Activated CD8-positive, alpha-beta T cell treated with anti-CD3 and anti-CD28 coated beads for 36 hours (primary cell): ENCODE data around the gene PQBP1. TPM values are rescaled to one million over a fixed set of nuclear protein-coding genes. Genes with fewer than 3 reads are reported as not detected.
A peak's percentile ranks its signal among the peaks of the same experiment; 100 is the strongest.
"Not testable (repeated sequence)": the region's sequence is repeated elsewhere in the genome, so short reads cannot be mapped to it uniquely, and the experiment has no call there.

Experiments
- ATAC-seq: fragments of 200-7000 bp; cut with Tn5 transposase; one replicate; pipeline ENCODE4 v1.10.0; 2021; ENCODE audit warnings: mild to moderate bottlenecking, moderate library complexity
- CTCF ChIA-PET: fragments of 350-600 bp; sonication (Branson Sonifier 250); formaldehyde crosslinking; loops from one replicate; lab custom pipeline; 2021; ENCODE audit warnings: antibody characterized with exemption; lab: Charles Lee
- POLR2A ChIA-PET: fragments of 350-600 bp; sonication (Branson Sonifier 250); formaldehyde crosslinking; loops from one replicate; lab custom pipeline; 2021; ENCODE audit warnings: antibody characterized with exemption; lab: Charles Lee
- DNase-seq: peaks from one replicate; pipeline ENCODE4 v3.0.0-alpha.2; 2020
- H3K27ac Mint-ChIP-seq: one replicate; pipeline ENCODE4 v1.8.0; 2021; ENCODE audit warnings: mild to moderate bottlenecking, mixed read lengths
- H3K27me3 Mint-ChIP-seq: one replicate; pipeline ENCODE4 v1.8.0; 2021; ENCODE audit warnings: mixed read lengths
- H3K36me3 Mint-ChIP-seq: one replicate; pipeline ENCODE4 v1.8.0; 2021; ENCODE audit warnings: low read depth, mixed read lengths
- H3K4me1 Mint-ChIP-seq: one replicate; pipeline ENCODE4 v1.8.0; 2021; ENCODE audit warnings: low read depth, mixed read lengths
- H3K4me3 Mint-ChIP-seq: one replicate; pipeline ENCODE4 v1.8.0; 2021; ENCODE audit warnings: mild to moderate bottlenecking, moderate library complexity, mixed read lengths
- H3K9me3 Mint-ChIP-seq: one replicate; pipeline ENCODE4 v1.8.0; 2021; ENCODE audit warnings: mixed read lengths
- CTCF ChIP-seq: fragments of 200-600 bp; IDR thresholded peaks from one replicate; pipeline ENCODE4 v1.8.0; 2022; ENCODE audit warnings: antibody characterized with exemption, mild to moderate bottlenecking
- intact Hi-C: fragments of 100-400 bp; cut with micrococcal nuclease; formaldehyde crosslinking; loops from one replicate; pipeline ENCODE4 v1.10.0; 2022
- total RNA-seq, 2 experiments: library from RNA; stranded (reverse); gene quantifications; one replicate each; pipeline ENCODE4 v1.2.3, GENCODE V29; 2021

The PQBP1 gene
- 10 to 100 TPM; 63.9 to 66.5 TPM for total RNA-seq

- TF ChIP-seq CTCF: no peak
- POLR2A ChIA-PET: interaction anchor here (0.7 to 2.1 kb wide), 12 partner anchors 9 to 261 kb away, joined by 3 to 15 read pairs (median 4); partner anchors contain the start of gene SLC35A2
- intact Hi-C loops: no loop called here
- H3K9me3 Mint-ChIP-seq: no peaks in the 10 kb centered on the region
- H3K4me3 Mint-ChIP-seq: peak within 1 kb of the TSS; percentile 84
- peak within 1 kb of the TSS; percentile 96 for H3K27ac Mint-ChIP-seq
- CTCF ChIA-PET: interaction anchor here (0.6 to 1.6 kb wide), 5 partner anchors 40 to 266 kb away, joined by 3 to 6 read pairs (median 4); no protein-coding TSS in a partner anchor
- ATAC-seq (peak; percentile 91), DNase-seq (peak; percentile 91)
- peaks cover 28% of the 10 kb centered on the region for H3K4me1 Mint-ChIP-seq
- no peaks in the 10 kb centered on the region for H3K27me3 Mint-ChIP-seq
- peaks cover 17% of the 10 kb centered on the region for H3K36me3 Mint-ChIP-seq
Measured at GRCh38 chrX:48897625-48898306, at the start of gene PQBP1, which contains the start of gene TIMM17B. PQBP1 (plus strand) TSS chrX:48897930; CDS start chrX:48898510, 580 bp downstream. TIMM17B (minus strand) TSS chrX:48897768; CDS start chrX:48897749, 19 bp downstream.

- intact Hi-C loops: no loop called here
- Mint-ChIP-seq H3K9me3 (no peaks in the 10 kb centered on the region), H3K27ac (no peak overlapping the region), H3K4me3 (no peak overlapping the region), H3K4me1 (peaks cover 5% of the 10 kb centered on the region), H3K36me3 (no peaks in the 10 kb centered on the region), H3K27me3 (peaks cover 2% of the 10 kb centered on the region)
- CTCF ChIA-PET: no interaction called here
- ATAC-seq: no peak
- no peak for DNase-seq
- TF ChIP-seq CTCF: no peak
- POLR2A ChIA-PET: no interaction called here
Measured at GRCh38 chrX:48848847-48849246, 48.9 kb upstream of the PQBP1 start.

GRCh38 chrX:48852857-48853256 lies 44.9 kb upstream of the PQBP1 start:
- POLR2A ChIA-PET: no interaction called here
- no peak overlapping the region for H3K27ac Mint-ChIP-seq
- H3K9me3 Mint-ChIP-seq: no peaks in the 10 kb centered on the region

GRCh38 chrX:48853494-48853893 lies 44.2 kb upstream of the PQBP1 start:
- intact Hi-C loops, H3K36me3 Mint-ChIP-seq, H3K27me3 Mint-ChIP-seq, H3K4me3 Mint-ChIP-seq, POLR2A ChIA-PET, DNase-seq, CTCF ChIA-PET, H3K9me3 Mint-ChIP-seq, H3K27ac Mint-ChIP-seq, ATAC-seq, H3K4me1 Mint-ChIP-seq: not testable (repeated sequence)

More at GRCh38 chrX:48852857-48853256, 44.9 kb upstream of the PQBP1 start:
- Mint-ChIP-seq H3K27me3 (peaks cover 5% of the 10 kb centered on the region), H3K4me3 (no peak overlapping the region), H3K4me1 (peaks cover 8% of the 10 kb centered on the region), H3K36me3 (no peaks in the 10 kb centered on the region)
- no peak for ATAC-seq
- intact Hi-C loops: no loop called here
- DNase-seq: no peak
- CTCF ChIA-PET: no interaction called here
- no peak for TF ChIP-seq CTCF

- H3K9me3 Mint-ChIP-seq, POLR2A ChIA-PET, H3K36me3 Mint-ChIP-seq, H3K4me3 Mint-ChIP-seq, DNase-seq, H3K27ac Mint-ChIP-seq, H3K4me1 Mint-ChIP-seq, H3K27me3 Mint-ChIP-seq, intact Hi-C loops, ATAC-seq, CTCF ChIA-PET: not testable (repeated sequence)
Measured at GRCh38 chrX:48854121-48854804, 43.5 kb upstream of the PQBP1 start.

- ChIA-PET CTCF (no interaction called here), POLR2A (no interaction called here)
- no peak overlapping the region for H3K27ac Mint-ChIP-seq
- intact Hi-C loops: no loop called here
- no peak for TF ChIP-seq CTCF
- H3K9me3 Mint-ChIP-seq: no peaks in the 10 kb centered on the region
- H3K36me3 Mint-ChIP-seq: no peaks in the 10 kb centered on the region
- DNase-seq (peak; percentile 22), ATAC-seq (no peak)
- peaks cover 3% of the 10 kb centered on the region for H3K4me1 Mint-ChIP-seq
- H3K4me3 Mint-ChIP-seq: no peak overlapping the region
- H3K27me3 Mint-ChIP-seq: peaks cover 5% of the 10 kb centered on the region
Measured at GRCh38 chrX:48854898-48855297, 42.8 kb upstream of the PQBP1 start.
